BE2C (cell line): ENCODE measurements around the gene GLCE.
A peak's percentile ranks its signal among the peaks of the same experiment; 100 is the strongest.

Experiments
- DNase-seq: peaks from one replicate; pipeline ENCODE4 v3.0.0-alpha.2; 2020
- H3K27me3 ChIP-seq: fragments of 250-450 bp; sonication (Bioruptor Pico); 2 replicates; pipeline ENCODE4 v1.5.1; 2020; ENCODE audit warnings: mild to moderate bottlenecking
- H3K36me3 ChIP-seq: fragments of 250-450 bp; sonication (Bioruptor Pico); 2 replicates; pipeline ENCODE4 v1.5.1; 2020; ENCODE audit warnings: mild to moderate bottlenecking
- H3K4me1 ChIP-seq: fragments of 250-450 bp; sonication (Bioruptor Pico); 2 replicates; pipeline ENCODE4 v1.5.1; 2020
- H3K4me3 ChIP-seq: 2 replicates; pipeline ENCODE4 v1.5.1; 2011; ENCODE audit warnings: low read depth, low read length
- H3K9me3 ChIP-seq: fragments of 250-450 bp; sonication (Bioruptor Pico); 2 replicates; pipeline ENCODE4 v1.5.1; 2020
- CTCF ChIP-seq: IDR thresholded peaks from 2 replicates; pipeline ENCODE4 v1.5.1; 2012; ENCODE audit warnings: mild to moderate bottlenecking, low read depth, low read length

The GLCE gene

DNA sequence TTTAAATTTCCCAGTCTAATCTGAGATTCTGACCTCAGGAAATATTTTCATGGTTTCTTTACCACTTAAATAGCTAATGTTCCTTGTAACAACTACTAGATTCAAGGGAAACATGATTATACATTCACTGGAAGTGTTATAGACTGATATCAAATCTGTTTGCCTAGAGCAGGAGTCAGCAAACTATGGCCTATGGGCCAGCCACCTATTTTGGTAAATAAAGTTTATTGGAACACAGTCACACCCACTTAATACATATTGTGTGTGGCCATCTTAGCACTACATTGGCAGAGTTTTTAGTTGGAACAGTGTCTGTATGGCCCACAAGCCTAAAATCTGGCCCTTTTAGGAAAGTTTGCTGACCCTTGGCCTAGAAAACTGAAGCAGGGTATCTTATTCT lies 50.1 kb downstream of the GLCE start:
- Histone ChIP-seq H3K4me3 (no peak overlapping the region), H3K9me3 (no peaks in the 10 kb centered on the region), H3K36me3 (no peaks in the 10 kb centered on the region), H3K27me3 (no peaks in the 10 kb centered on the region), H3K4me1 (no peaks in the 10 kb centered on the region)
- no peak for DNase-seq
- TF ChIP-seq CTCF: no peak

DNA sequence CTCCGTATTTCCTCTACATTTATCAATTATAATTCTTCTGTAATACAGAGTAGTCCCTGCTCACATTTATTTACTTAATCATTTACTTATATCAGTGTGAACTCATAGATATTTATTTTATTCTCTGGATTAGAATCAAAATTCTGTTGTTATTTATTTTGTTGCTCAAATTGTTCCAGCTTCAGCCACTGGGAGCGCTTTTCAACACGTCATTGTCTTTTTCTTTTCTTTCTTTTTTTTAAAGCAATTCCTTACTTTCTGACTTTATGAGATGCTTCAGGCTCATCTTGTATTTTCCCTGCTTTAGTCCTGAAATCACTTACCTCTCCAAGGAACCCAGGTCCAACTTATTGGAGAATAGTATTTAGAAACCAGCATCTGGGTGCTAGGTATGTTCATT lies 53.4 kb downstream of the GLCE start:
- Histone ChIP-seq H3K4me1 (no peaks in the 10 kb centered on the region), H3K36me3 (no peaks in the 10 kb centered on the region), H3K9me3 (no peaks in the 10 kb centered on the region), H3K27me3 (no peaks in the 10 kb centered on the region), H3K4me3 (no peak overlapping the region)
- no peak for DNase-seq
- TF ChIP-seq CTCF: 0 out of 2 replicates have a peak, but pooled peaks have one; percentile 15

DNA sequence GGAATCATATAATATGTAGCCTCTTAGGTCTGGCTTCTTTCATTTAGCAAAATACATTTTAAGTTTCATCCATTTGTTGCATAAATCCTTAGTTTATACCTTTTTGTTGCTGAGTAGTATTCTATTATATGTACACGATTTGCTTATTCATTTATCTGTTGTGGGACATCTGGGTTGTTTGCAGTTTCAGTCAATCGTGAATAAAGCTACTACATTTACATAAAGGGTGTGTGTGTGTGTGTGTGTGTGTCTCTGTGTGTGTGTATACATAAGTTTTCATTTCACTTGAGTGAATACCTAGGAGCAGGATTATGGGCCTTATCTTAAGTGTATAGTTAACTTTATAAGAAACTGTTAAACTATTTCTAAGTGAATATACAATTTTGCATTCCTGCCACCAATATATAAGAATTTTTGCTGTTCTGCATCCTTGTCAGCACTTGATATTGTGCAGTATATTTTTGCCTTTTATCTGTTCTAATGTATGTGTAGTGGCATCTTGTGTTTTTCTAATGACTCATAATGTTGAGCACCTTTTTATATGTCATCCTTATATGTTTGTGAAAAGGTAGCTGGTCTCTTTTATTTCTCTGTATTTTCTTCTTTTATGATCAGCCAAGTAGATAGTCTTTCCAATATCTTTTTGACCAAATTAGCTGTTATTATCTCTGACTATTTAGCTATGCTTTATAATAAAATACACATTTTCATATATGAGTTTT lies 55.0 kb downstream of the GLCE start:
- DNase-seq: no peak
- no peak overlapping the region for H3K4me3 ChIP-seq
- no peak for TF ChIP-seq CTCF
- H3K4me1 ChIP-seq: no peaks in the 10 kb centered on the region
- no peaks in the 10 kb centered on the region for H3K27me3 ChIP-seq
- H3K36me3 ChIP-seq: no peaks in the 10 kb centered on the region
- no peaks in the 10 kb centered on the region for H3K9me3 ChIP-seq

DNA sequence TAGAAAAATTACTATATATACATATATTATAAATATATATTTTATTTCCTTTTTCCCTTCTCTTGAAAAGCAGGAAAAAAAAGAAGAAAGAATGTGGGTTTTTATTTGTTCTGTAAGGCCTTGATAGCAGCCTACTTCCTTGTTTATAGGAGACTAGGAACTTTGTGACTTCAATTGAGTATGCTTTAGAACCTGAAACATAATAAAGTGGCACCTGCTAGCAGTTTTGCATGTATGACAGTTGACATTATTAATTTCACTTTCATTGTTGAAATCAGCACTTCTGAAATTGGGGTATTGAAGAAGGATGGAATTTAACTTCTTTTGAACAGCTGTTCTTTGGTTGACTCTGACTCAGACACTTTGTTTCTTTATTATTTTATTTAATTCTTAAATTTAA lies 56.9 kb downstream of the GLCE start:
- H3K27me3 ChIP-seq: no peaks in the 10 kb centered on the region
- no peak overlapping the region for H3K4me3 ChIP-seq
- H3K9me3 ChIP-seq: no peaks in the 10 kb centered on the region
- no peak for TF ChIP-seq CTCF
- DNase-seq: no peak
- H3K36me3 ChIP-seq: no peaks in the 10 kb centered on the region
- H3K4me1 ChIP-seq: no peaks in the 10 kb centered on the region

DNA sequence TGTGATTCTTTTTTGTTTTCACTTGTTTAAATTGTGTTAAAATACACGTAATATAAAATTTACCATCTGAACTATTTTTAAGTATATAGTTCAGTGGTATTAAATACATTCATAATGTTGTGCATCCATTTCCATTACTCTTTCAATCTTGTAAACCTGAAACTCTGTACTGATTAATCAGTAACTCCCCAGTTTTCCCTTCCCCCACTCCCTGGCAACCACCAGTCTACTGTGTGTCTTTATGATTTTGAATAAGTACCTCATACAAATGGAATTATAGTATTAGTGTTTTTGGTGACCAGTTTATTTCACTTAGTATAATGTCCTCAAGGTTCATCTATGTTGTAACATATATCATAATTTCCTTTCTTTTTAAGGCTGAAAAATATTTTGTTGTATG lies 59.3 kb downstream of the GLCE start:
- H3K9me3 ChIP-seq: no peaks in the 10 kb centered on the region; the same call in 1 of the 2 replicates
- H3K36me3 ChIP-seq: no peaks in the 10 kb centered on the region
- no peak overlapping the region for H3K4me3 ChIP-seq
- DNase-seq: no peak
- no peaks in the 10 kb centered on the region for H3K4me1 ChIP-seq
- no peak for TF ChIP-seq CTCF
- H3K27me3 ChIP-seq: no peaks in the 10 kb centered on the region

GRCh38 chr15:69222002-69222474 lies 61.6 kb downstream of the GLCE start:
- H3K36me3 ChIP-seq: no peaks in the 10 kb centered on the region
- no peak for DNase-seq
- no peak overlapping the region for H3K4me3 ChIP-seq
- H3K27me3 ChIP-seq: no peaks in the 10 kb centered on the region
- TF ChIP-seq CTCF: no peak
- H3K9me3 ChIP-seq: no peaks in the 10 kb centered on the region; the same call in 1 of the 2 replicates
- no peaks in the 10 kb centered on the region for H3K4me1 ChIP-seq
